LHCN-M2 (cell line): ENCODE measurements around the gene SYT7. TPM values are rescaled to one million over a fixed set of nuclear protein-coding genes. Genes with fewer than 3 reads are reported as not detected.

ENCODE experiments used
- DNase-seq: peaks from one replicate; pipeline ENCODE4 v3.0.0-alpha.2; 2012; ENCODE audit warnings: low read depth
- polyA plus RNA-seq: library from polyadenylated mRNA; unstranded; fragments of >200 nt; gene quantifications from one replicate; pipeline ENCODE4 v1.2.1, GENCODE V29; 2012; ENCODE audit warnings: missing spikeins
- total RNA-seq: library from RNA; depleted of rRNA; stranded (reverse); fragments of >200 nt; gene quantifications from 2 replicates; pipeline ENCODE4 v1.2.3, GENCODE V29; 2014; rRNA removed

Gene SYT7, protein sequence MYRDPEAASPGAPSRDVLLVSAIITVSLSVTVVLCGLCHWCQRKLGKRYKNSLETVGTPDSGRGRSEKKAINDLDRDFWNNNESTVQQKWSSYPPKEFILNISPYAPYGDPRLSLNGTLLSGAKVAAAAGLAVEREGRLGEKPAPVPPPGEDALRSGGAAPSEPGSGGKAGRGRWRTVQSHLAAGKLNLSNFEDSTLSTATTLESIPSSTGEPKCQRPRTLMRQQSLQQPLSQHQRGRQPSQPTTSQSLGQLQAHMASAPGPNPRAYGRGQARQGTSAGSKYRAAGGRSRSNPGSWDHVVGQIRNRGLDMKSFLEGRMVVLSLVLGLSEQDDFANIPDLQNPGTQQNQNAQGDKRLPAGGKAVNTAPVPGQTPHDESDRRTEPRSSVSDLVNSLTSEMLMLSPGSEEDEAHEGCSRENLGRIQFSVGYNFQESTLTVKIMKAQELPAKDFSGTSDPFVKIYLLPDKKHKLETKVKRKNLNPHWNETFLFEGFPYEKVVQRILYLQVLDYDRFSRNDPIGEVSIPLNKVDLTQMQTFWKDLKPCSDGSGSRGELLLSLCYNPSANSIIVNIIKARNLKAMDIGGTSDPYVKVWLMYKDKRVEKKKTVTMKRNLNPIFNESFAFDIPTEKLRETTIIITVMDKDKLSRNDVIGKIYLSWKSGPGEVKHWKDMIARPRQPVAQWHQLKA
- 1.6 and 2.0 TPM in 2 replicates for total RNA-seq
- polyA plus RNA-seq = 0.09 TPM

GRCh38 chr11:61581030-61581928 lies at the start of gene SYT7:
Gene SYT7 (minus strand): TSS chr11:61581076. CDS start chr11:61580820, 256 bp downstream.
- peak; percentile 94 for DNase-seq

- DNase-seq = no peak
These were observed 49.2 kb upstream of the SYT7 start for GRCh38 chr11:61630089-61630488.

DNA sequence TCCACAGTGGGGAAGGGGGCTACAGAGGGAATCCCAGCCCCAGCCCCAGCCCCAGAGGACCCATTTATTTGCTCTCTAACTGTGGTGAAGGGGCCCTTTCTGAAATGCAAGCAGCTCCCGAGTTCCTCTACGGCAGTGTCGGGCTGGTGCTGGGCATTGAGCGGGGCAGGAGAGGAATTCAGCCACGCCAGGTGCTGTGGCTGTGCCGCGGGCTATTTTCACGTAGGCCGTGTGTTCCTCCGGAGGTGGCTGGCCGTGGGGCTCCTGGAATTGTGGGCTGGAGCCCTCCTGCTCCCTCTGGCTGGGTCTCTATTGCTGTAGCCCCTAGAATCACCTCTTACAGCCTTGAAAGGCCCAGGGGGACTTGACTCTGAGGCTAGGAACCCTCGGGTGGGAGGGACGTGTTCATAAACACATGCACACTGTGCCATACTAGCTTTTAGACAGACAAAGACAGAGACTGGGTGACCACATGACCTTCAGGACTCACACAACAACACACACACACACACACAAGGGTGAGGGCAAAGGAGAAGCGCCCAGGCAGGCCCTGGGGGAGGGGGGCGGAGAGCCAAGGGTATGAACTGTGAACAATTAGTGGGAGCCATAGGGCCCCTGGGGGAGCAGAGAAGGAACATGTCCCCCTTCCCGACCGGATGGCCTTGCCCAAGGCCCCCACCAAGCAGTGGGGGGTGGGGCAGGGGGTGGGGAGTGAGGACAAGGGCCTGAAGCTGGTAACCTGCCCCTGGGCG lies 48.4 kb upstream of the SYT7 start:
- no peak for DNase-seq

DNA sequence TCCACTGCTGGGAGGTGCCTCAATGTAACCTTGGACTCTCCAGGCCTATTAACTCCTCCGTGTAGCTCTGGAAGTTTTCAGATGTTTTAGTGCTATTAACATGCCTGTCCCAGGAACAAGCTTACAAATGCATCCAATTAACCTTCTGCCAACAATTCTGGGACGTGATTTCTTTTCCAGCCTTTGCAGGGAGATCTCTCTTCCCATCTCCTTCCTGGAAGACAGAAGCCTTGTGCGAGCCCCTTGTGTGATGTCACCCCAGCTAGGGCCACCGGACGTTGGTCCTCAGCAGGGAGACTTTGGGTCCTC lies 47.7 kb upstream of the SYT7 start:
- DNase-seq = no peak

- peak; percentile 66 for DNase-seq
These were observed 47.2 kb upstream of the SYT7 start for GRCh38 chr11:61627850-61628661.

- no peak for DNase-seq
These were observed 45.9 kb upstream of the SYT7 start for GRCh38 chr11:61626580-61627380.

- no peak for DNase-seq
These were observed 44.6 kb upstream of the SYT7 start for GRCh38 chr11:61625525-61625924.

DNA sequence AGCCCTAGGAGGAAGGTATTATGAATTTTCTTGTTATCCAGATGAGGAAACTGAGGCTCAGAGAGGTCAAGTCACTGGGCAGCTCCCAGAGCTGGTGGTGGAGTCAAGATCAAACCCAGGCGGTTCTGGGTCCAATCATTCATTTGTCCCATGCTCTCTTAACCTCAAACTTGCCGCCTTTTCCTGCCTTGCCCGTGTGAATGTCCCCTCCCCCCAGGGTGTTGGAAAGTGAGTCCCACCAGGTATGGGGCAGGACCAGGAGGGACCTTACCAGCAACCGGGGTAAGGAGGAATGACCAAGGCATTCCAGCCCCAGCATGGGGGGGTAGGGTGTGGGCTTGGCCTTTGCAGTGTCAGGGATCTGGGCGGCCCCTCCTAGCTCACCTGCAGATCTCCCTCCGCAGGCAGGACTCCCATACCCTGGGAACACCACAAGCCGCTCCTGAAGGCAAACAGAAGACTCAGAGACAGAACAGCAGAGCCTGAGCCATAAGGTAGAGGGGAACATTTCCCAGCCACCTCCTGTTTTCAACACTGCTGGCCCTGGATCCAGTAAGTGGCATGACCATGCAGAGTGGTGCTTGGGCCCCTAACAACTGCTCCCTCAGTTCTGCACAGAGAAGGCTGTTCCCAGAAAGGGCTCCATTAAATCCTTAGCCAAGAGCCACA lies 41.2 kb upstream of the SYT7 start:
- no peak for DNase-seq

DNA sequence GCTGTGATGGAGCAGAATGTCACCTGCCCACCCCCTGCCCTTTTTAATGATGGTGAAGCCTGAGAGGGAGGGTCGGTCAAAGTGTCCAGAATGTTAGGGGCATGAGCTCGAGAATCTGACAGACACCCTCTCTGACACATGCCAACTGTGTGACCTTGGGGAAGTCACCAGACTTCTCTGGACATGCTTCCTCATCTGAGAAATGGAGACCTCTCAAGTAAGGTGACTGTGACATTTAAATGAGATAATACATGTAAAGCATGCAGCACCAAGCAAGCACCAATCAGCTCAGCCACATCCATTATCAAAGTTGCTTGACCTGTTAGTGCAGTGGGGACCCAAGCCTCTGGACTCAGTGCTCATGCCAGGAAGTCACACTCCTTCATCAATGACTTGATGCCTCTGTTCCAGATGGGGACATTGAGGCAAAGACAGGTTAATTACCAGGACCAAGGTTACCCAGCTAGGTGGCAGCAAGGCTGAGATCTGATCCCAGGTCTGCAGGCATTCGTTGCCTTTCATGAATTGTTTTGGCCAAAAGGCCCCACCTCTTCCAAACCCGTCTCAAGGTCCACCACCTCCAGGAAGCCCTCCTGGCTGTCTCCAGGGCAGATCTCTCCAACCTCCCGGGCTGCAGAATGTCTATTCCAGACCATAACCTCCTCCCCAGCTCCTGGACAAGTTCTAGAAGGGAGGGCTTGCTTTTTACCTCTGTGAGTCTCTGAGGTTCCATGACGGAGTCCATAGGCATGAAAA lies 38.8 kb upstream of the SYT7 start:
- DNase-seq = no peak

- no peak for DNase-seq
These were observed 38.1 kb upstream of the SYT7 start for GRCh38 chr11:61618978-61619377.

DNA sequence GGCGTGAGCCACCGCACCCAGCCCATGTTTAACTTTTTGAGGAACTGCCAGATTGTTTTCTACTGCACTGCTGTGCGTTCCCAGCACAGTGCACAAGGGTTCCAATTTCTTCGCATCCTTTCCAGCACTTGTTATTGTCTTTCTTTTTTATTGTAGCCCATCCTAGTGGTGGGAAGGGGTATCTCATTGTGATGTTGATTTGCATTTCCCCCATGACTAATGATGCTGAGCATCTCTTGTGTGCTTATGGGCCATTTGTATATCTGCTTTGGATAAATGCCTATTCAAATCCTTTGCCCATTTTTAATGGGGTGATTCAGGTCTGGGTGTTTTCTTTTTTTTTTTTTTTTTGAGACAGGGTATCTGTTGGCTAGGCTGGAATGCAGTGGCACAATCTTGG lies 36.6 kb upstream of the SYT7 start:
- DNase-seq = no peak

DNA sequence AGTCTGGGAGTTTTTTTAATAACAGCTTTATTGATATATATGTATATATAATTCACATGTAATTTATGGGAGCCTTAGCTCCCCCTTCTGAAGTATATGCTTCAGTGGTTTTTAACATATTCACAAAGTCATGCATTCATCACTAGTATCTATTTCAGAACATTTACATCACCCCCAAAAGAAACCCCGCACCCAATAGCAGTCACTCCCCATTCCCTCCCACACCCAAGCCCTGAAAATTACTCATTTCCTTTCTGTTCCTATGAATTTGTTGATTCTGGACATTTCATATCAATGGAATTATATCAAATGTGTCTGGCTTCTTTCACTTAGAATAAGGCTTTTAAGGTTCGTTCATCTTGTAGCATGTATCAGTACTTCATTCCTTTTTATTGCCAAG lies 35.6 kb upstream of the SYT7 start:
- peak; percentile 58 for DNase-seq

GRCh38 chr11:61614782-61615181 lies 33.9 kb upstream of the SYT7 start:
- DNase-seq = peak; percentile 81

DNA sequence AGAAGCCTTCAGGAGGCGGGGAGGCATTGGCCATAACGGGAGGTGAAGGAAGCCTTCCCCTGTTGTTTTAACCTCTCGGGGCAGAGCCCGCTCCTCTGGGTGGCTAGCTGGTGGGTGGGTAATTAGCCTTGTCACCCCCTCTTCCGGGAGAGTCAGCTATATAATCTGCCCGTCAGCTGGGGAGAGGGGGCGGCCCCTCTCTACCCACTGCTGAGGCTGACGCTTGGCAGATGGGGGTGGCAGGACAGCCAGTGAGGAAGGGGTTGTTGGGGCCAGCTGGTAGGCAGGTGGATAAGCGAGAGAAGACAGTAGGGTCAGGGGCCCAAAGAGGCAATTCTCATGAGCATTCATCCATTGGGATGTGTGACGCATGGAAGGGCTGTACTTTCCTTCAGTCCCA lies 33.0 kb upstream of the SYT7 start:
- DNase-seq = no peak

- no peak for DNase-seq
These were observed 32.2 kb upstream of the SYT7 start for GRCh38 chr11:61613051-61613450.

- no peak for DNase-seq
These were observed 30.4 kb upstream of the SYT7 start for GRCh38 chr11:61611309-61611708.

DNA sequence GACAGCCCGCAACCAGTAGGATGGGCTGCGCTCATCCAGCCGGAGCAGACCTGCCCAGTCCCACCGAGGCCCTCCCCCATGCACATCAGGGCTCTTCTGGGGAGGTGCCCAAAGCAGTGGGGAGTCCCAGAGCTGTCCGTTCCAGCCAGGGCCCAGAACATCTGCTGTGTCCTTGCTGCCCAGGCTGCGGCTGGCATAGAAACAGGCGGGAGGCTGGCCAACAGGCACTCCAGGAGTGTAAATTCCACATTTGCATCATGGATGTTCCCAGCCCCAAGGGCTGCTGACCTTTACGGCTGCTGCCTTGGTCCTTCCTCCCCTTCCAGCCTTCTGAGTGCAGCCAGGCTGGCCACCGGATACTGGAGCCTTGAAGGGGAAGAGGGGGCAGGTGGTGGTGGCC lies 30.0 kb upstream of the SYT7 start:
- no peak for DNase-seq

DNA sequence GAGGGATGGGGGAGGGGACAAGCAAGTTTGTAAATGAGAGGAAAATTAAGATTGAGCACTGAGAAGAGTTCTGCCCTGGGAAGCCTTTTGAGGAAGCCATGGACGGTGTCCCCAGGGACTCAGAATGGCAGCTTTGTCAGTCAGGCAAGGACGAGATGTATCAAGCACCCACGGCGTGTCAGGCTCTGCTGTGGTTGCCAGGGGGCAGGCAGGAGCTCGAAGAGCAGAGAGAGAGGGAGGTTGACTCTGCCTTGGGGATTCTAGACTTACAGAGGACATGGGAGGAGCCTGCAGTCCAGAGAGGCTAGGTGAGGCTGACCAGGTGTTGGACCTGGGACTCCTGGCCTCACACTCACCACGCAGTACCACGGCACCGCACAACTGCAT lies 29.1 kb upstream of the SYT7 start:
- no peak for DNase-seq
